ENCODE data around the gene ZDHHC24.

Gene ZDHHC24

GRCh38 chr11:66497206-66497605, 48.6 kb downstream of the ZDHHC24 start:
- no peak for DNase-seq

- DNase-seq, result no peak
Measured at GRCh38 chr11:66495401-66495854, 50.4 kb downstream of the ZDHHC24 start.

GRCh38 chr11:66494935-66495334, 50.9 kb downstream of the ZDHHC24 start:
- no peak for DNase-seq

GRCh38 chr11:66494458-66494857, 51.4 kb downstream of the ZDHHC24 start:
- DNase-seq, result no peak

- no peak for DNase-seq
Measured at GRCh38 chr11:66493130-66493529, 52.7 kb downstream of the ZDHHC24 start.

GRCh38 chr11:66492161-66492865, 53.5 kb downstream of the ZDHHC24 start:
- DNase-seq, result no peak

- DNase-seq, result no peak
Measured at GRCh38 chr11:66491315-66491935, 54.4 kb downstream of the ZDHHC24 start.

GRCh38 chr11:66489636-66490035, 56.2 kb downstream of the ZDHHC24 start:
- no peak for DNase-seq

- no peak for DNase-seq
Measured at GRCh38 chr11:66488957-66489356, 56.9 kb downstream of the ZDHHC24 start.

GRCh38 chr11:66484806-66485380, 61.0 kb downstream of the ZDHHC24 start:
- no peak for DNase-seq

- DNase-seq, result peak; percentile 69 to 99 (median 95)
Measured at GRCh38 chr11:66480117-66480938, 65.5 kb downstream of the ZDHHC24 start, which contains the start of gene DPP3. TSS of gene DPP3 (plus strand) at chr11:66480434. CDS start at chr11:66482201, 1,767 bp downstream.

GRCh38 chr11:66479394-66480116, 66.3 kb downstream of the ZDHHC24 start:
- peak in 14 of 51 donors; percentile 29 to 95 (median 50) for DNase-seq

GRCh38 chr11:66478729-66479393, 67.0 kb downstream of the ZDHHC24 start:
- no peak for DNase-seq

- peak in 1 of 51 donors; percentile 4 for DNase-seq
Measured at GRCh38 chr11:66477263-66478201, 68.3 kb downstream of the ZDHHC24 start.

- peak in 5 of 51 donors; percentile 8 to 20 (median 12) for DNase-seq
Measured at GRCh38 chr11:66476841-66477251, 69.0 kb downstream of the ZDHHC24 start.

- no peak for DNase-seq
Measured at GRCh38 chr11:66476173-66476840, 69.5 kb downstream of the ZDHHC24 start.

GRCh38 chr11:66475349-66476172, 70.3 kb downstream of the ZDHHC24 start:
- DNase-seq, result no peak

Data from hypothalamus (tissue), 51 donors.